Trophoblast cell (in vitro differentiated cells and primary cell): Measurements from ENCODE around the gene HLA-DPA1.
"Not testable (repeated sequence)": the region's sequence is repeated elsewhere in the genome, so short reads cannot be mapped to it uniquely, and the experiment has no call there.

Source experiments
- DNase-seq, 2 donors: peaks; one replicate each; pipeline ENCODE4 v3.0.0-alpha.2; 2016
- H2AFZ ChIP-seq: 2 replicates; pipeline ENCODE4 v1.6.1; 2013; ENCODE audit warnings: low read length, moderate library complexity, mild to moderate bottlenecking; ENCODE audit not compliant: insufficient read depth, poor library complexity
- H2AK5ac ChIP-seq: 2 replicates; pipeline ENCODE4 v1.6.1; 2013; ENCODE audit warnings: mild to moderate bottlenecking, low read length
- H2BK120ac ChIP-seq: 2 replicates; pipeline ENCODE4 v1.6.1; 2013; ENCODE audit warnings: low read length, mild to moderate bottlenecking, moderate library complexity; ENCODE audit not compliant: insufficient read depth, poor library complexity
- H2BK12ac ChIP-seq: 2 replicates; pipeline ENCODE4 v1.6.1; 2013; ENCODE audit warnings: mild to moderate bottlenecking, low read length, moderate library complexity
- H2BK5ac ChIP-seq: 2 replicates; pipeline ENCODE4 v1.6.1; 2013; ENCODE audit warnings: low read length, low read depth, moderate library complexity, mild to moderate bottlenecking; ENCODE audit not compliant: poor library complexity
- H3K14ac ChIP-seq: 2 replicates; pipeline ENCODE4 v1.6.1; 2013; ENCODE audit warnings: mild to moderate bottlenecking, low read length
- H3K18ac ChIP-seq: 2 replicates; pipeline ENCODE4 v1.6.1; 2013; ENCODE audit warnings: mild to moderate bottlenecking, low read length
- H3K23ac ChIP-seq: 2 replicates; pipeline ENCODE4 v1.6.1; 2013; ENCODE audit warnings: low read length
- H3K27ac ChIP-seq: 2 replicates; pipeline ENCODE4 v1.5.1; 2013; ENCODE audit warnings: low read depth, mild to moderate bottlenecking, inconsistent platforms, low read length, moderate library complexity
- H3K27me3 ChIP-seq: 2 replicates; pipeline ENCODE4 v1.6.1; 2013; ENCODE audit warnings: inconsistent platforms, mild to moderate bottlenecking, low read length, moderate library complexity; ENCODE audit not compliant: insufficient read depth
- H3K36me3 ChIP-seq, 2 experiments: 1 replicate in 1 of 2; 2 replicates in 1 of 2; pipeline ENCODE4 v1.6.1; 2013; ENCODE audit warnings: low read length in 2 of 2, mild to moderate bottlenecking in 2 of 2, moderate library complexity in 1 of 2; ENCODE audit not compliant: insufficient read depth in 2 of 2, control insufficient read depth in 1 of 2
- H3K4ac ChIP-seq: 2 replicates; pipeline ENCODE4 v1.6.1; 2013; ENCODE audit warnings: low read depth, mild to moderate bottlenecking, low read length, moderate library complexity
- H3K4me1 ChIP-seq, 2 experiments: 1 replicate in 1 of 2; 2 replicates in 1 of 2; pipeline ENCODE4 v1.6.1; 2013; ENCODE audit warnings: low read length in 2 of 2, mild to moderate bottlenecking in 2 of 2, moderate library complexity in 1 of 2; ENCODE audit not compliant: insufficient read depth in 2 of 2, control insufficient read depth in 1 of 2
- H3K4me2 ChIP-seq: 2 replicates; pipeline ENCODE4 v1.6.1; 2013; ENCODE audit warnings: inconsistent platforms, mild to moderate bottlenecking, low read length, moderate library complexity
- H3K4me3 ChIP-seq: 2 replicates; pipeline ENCODE4 v1.5.1; 2013; ENCODE audit warnings: mild to moderate bottlenecking, low read depth, low read length, inconsistent platforms
- H3K79me1 ChIP-seq: one replicate; pipeline ENCODE4 v1.6.1; 2013; ENCODE audit warnings: low read length
- H3K79me2 ChIP-seq: 2 replicates; pipeline ENCODE4 v1.6.1; 2013; ENCODE audit warnings: low read length, mild to moderate bottlenecking; ENCODE audit not compliant: control insufficient read depth, insufficient read depth, poor library complexity
- H3K9ac ChIP-seq: 2 replicates; pipeline ENCODE4 v1.6.1; 2013; ENCODE audit warnings: mild to moderate bottlenecking, low read length
- H3K9me3 ChIP-seq: 2 replicates; pipeline ENCODE4 v1.6.1; 2013; ENCODE audit warnings: low read depth, mild to moderate bottlenecking, control low read depth, inconsistent platforms, low read length; ENCODE audit not compliant: insufficient read depth
- H4K12ac ChIP-seq: 2 replicates; pipeline ENCODE4 v1.6.1; 2013; ENCODE audit warnings: low read depth, mild to moderate bottlenecking, low read length, moderate library complexity
- H4K8ac ChIP-seq: 2 replicates; pipeline ENCODE4 v1.6.1; 2013; ENCODE audit warnings: low read depth, mild to moderate bottlenecking, low read length, moderate library complexity
- H4K91ac ChIP-seq: one replicate; pipeline ENCODE4 v1.6.1; 2013; ENCODE audit warnings: low read depth, mild to moderate bottlenecking, low read length, moderate library complexity
- WGBS: extraction: QIAGEN DNeasy Blood & Tissue Kit; methylation state at CpG from one replicate; pipeline ENCODE4 v1.1.7; 2013; ENCODE audit warnings: missing lambda C conversion rate; ENCODE audit not compliant: insufficient read length, insufficient coverage; ENCODE audit errors: extremely low coverage; 5-methylcytosine and 5-hydroxymethylcytosine counted together

The HLA-DPA1 gene

DNA sequence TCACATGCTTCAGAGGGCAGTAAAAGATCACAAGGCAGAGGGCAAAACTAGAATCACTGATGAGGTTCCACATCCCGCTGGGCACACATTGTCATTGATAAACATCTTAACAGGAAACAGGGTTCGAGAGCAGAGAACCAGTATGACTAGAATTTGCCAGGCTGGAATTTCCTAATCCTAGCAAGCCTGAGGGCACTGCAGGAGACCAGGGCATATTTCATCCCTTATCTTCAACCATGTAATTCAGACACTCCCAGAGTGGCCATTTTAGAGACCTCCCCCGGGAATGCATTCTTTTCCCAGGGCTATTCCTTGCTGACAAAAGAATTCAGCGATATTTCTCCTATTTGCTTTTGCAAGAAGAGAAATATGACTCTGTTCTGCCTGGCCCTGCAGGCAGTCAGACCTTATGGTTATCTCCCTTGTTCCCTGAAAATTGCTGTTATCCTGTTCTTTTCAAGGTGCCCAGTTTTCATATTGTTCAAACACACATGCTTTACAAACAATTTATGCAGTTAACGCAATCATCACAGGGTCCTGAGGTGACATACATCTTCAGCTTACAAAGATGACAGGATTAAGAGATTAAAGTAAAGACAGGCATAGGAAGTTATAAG, 27.8 kb upstream of the HLA-DPA1 start:
- not testable (repeated sequence) for H3K36me3 ChIP-seq, H4K12ac ChIP-seq, H3K79me2 ChIP-seq, H3K9me3 ChIP-seq, H3K23ac ChIP-seq, H3K14ac ChIP-seq, H2BK5ac ChIP-seq, H3K4me2 ChIP-seq, H3K27ac ChIP-seq, H3K27me3 ChIP-seq, H2AFZ ChIP-seq, H2BK12ac ChIP-seq, H3K18ac ChIP-seq, H3K4ac ChIP-seq, H2BK120ac ChIP-seq, H2AK5ac ChIP-seq, H4K8ac ChIP-seq, H3K4me1 ChIP-seq, H3K4me3 ChIP-seq, H3K9ac ChIP-seq, H4K91ac ChIP-seq, H3K79me1 ChIP-seq
- DNase-seq = peak; percentile 16 to 17
- no CpG with 5 or more reads among the region's 5 CpGs for WGBS

DNA sequence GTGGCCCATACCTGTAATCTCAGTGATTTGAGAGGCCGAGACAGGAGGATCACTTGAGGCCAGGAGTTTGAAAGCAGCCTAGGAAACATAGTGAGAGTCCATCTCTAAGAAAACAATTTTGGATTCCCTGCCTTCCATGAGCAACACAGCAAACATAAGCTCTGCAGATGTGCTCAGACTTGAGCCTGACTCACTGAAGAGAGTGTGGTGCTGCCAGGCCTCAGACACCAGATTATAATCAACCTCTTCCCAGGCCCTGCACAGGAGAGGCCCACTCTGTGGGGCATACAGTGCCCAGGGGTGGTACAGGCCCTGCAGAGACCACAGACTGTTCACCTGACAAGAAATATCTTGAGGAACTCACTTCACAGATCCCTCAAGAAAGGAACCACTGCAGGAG, 22.2 kb upstream of the HLA-DPA1 start:
- Histone ChIP-seq H2BK120ac (no peak overlapping the region), H4K12ac (no peak overlapping the region), H2BK5ac (no peak overlapping the region), H3K27ac (no peak overlapping the region), H3K4me2 (no peak overlapping the region), H3K14ac (no peak overlapping the region), H2BK12ac (no peak overlapping the region), H3K27me3 (no peaks in the 10 kb centered on the region), H4K8ac (no peak overlapping the region), H3K4me1 (no peaks in the 10 kb centered on the region), H3K36me3 (no peaks in the 10 kb centered on the region), H3K18ac (no peak overlapping the region), H3K79me2 (no peaks in the 10 kb centered on the region), H2AFZ (no peak overlapping the region), H3K9me3 (no peaks in the 10 kb centered on the region), H3K79me1 (no peaks in the 10 kb centered on the region), H3K4me3 (no peak overlapping the region), H2AK5ac (no peak overlapping the region), H3K9ac (no peak overlapping the region), H3K23ac (no peak overlapping the region), H3K4ac (no peak overlapping the region), H4K91ac (no peak overlapping the region)
- no CpG with 5 or more reads among the region's 1 CpG for WGBS
- no peak for DNase-seq

DNA sequence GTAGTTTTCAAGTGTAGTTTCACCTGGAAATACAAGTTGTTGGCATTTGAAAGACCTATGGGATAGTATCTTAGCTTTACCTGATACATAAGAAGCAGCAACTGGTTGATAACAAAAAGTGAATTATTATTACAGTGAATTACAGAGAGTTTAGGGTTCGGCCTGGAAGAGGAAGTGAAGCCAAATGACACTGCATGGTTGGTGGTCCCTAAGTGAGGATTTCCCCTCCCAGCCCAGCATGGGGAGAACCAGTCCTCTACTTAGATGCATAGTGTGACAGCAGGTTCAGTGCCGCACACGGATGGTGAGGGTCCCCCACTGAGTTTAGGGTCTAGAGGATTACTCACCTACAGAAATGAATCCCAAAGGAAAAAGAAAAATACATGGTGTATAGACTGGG, 20.4 kb upstream of the HLA-DPA1 start:
- H2AK5ac ChIP-seq = no peak overlapping the region
- H3K18ac ChIP-seq = no peak overlapping the region
- H3K9ac ChIP-seq = no peak overlapping the region
- H2BK12ac ChIP-seq = no peak overlapping the region
- H2BK120ac ChIP-seq = no peak overlapping the region
- H4K91ac ChIP-seq = no peak overlapping the region
- H3K14ac ChIP-seq = no peak overlapping the region
- H3K36me3 ChIP-seq = no peaks in the 10 kb centered on the region
- no peaks in the 10 kb centered on the region for H3K79me1 ChIP-seq
- no peak overlapping the region for H3K23ac ChIP-seq
- H3K4ac ChIP-seq = no peak overlapping the region
- no peaks in the 10 kb centered on the region for H3K9me3 ChIP-seq
- no peak for DNase-seq
- no CpG with 5 or more reads among the region's 3 CpGs for WGBS
- no peak overlapping the region for H2AFZ ChIP-seq
- no peak overlapping the region for H3K27ac ChIP-seq
- H3K4me3 ChIP-seq = no peak overlapping the region
- H2BK5ac ChIP-seq = no peak overlapping the region
- no peak overlapping the region for H3K4me2 ChIP-seq
- no peaks in the 10 kb centered on the region for H3K4me1 ChIP-seq
- H3K79me2 ChIP-seq = no peaks in the 10 kb centered on the region
- H4K8ac ChIP-seq = no peak overlapping the region
- H3K27me3 ChIP-seq = no peaks in the 10 kb centered on the region
- no peak overlapping the region for H4K12ac ChIP-seq

DNA sequence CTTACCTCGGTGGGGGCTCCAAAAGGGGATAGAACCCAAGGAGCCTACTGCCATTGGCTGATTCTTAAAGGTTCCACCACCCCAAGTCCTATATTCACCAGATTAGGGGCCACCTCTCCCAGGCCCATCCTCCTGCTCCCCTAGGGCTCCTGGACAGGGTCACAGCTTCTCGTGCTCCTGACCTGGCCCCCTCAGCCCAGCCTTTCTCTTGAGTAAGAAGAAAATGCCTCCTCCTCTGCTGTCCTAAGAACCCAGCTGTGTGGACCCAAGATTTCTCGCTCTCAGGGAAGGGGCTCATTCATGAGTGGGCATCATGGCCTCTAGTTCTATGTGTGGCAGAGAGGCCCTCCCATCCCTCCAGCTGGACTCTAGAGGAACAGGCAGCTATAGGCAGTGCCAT, 18.9 kb upstream of the HLA-DPA1 start:
- no peaks in the 10 kb centered on the region for H3K79me1 ChIP-seq
- H2BK120ac ChIP-seq = no peak overlapping the region

More for the DNA sequence above, 18.9 kb upstream of the HLA-DPA1 start:
- no peak overlapping the region for H2BK5ac ChIP-seq
- no peaks in the 10 kb centered on the region for H3K27me3 ChIP-seq
- no peak overlapping the region for H3K14ac ChIP-seq
- H3K4me1 ChIP-seq = no peaks in the 10 kb centered on the region
- H3K4ac ChIP-seq = no peak overlapping the region
- H4K91ac ChIP-seq = no peak overlapping the region
- no peak overlapping the region for H4K8ac ChIP-seq
- H2BK12ac ChIP-seq = no peak overlapping the region
- H2AFZ ChIP-seq = no peak overlapping the region
- H4K12ac ChIP-seq = no peak overlapping the region
- no peak overlapping the region for H3K23ac ChIP-seq
- H3K4me3 ChIP-seq = no peak overlapping the region
- H3K79me2 ChIP-seq = no peaks in the 10 kb centered on the region
- no peak overlapping the region for H3K9ac ChIP-seq
- no peak for DNase-seq
- no CpG with 5 or more reads among the region's 3 CpGs for WGBS
- no peak overlapping the region for H3K27ac ChIP-seq
- H3K36me3 ChIP-seq = no peaks in the 10 kb centered on the region
- no peaks in the 10 kb centered on the region for H3K9me3 ChIP-seq
- H3K4me2 ChIP-seq = no peak overlapping the region
- no peak overlapping the region for H3K18ac ChIP-seq
- H2AK5ac ChIP-seq = no peak overlapping the region
